ENCODE measurements around the gene SYK.

The SYK gene

GRCh38 chr9:90830977-90831376, 29.4 kb downstream of the SYK start:
- Histone ChIP-seq H3K27ac (ENCODE audit: low read length) (no peak overlapping the region), H3K79me2 (ENCODE audit: insufficient read depth, low read length) (no peaks in the 10 kb centered on the region), H3K36me3 (ENCODE audit: insufficient read depth, low read length) (no peaks in the 10 kb centered on the region), H3K9ac (ENCODE audit: low read depth, low read length) (no peak overlapping the region), H3K4me1 (ENCODE audit: insufficient read depth, low read length) (no peaks in the 10 kb centered on the region), H2AFZ (ENCODE audit: low read depth, low read length) (no peak overlapping the region), H3K4me2 (ENCODE audit: insufficient read depth, low read length) (no peak overlapping the region), H3K9me3 (ENCODE audit: insufficient read depth, low read length, severe bottlenecking) (no peaks in the 10 kb centered on the region), H3K4me3 (ENCODE audit: low read depth in 1 of 2, low read length in 2 of 2) (no peak overlapping the region), H4K20me1 (ENCODE audit: insufficient read depth, low read length) (no peaks in the 10 kb centered on the region), H3K27me3 (ENCODE audit: insufficient read depth, low read length, poor library complexity) (peaks cover 9% of the 10 kb centered on the region)
- no peak for TF ChIP-seq CTCF (IDR thresholded peaks at IDR 0.05; ENCODE audit: borderline replicate concordance, extremely low read depth, low read length, poor library complexity, severe bottlenecking)
- no peak for TF ChIP-seq EZH2 (IDR thresholded peaks at IDR 0.05; ENCODE audit: borderline replicate concordance, low read depth, low read length, severe bottlenecking)
- ATAC-seq (ENCODE audit: insufficient read depth, low read depth) (no peak), DNase-seq (no peak)

GRCh38 chr9:90832261-90832660, 30.6 kb downstream of the SYK start:
- Histone ChIP-seq H2AFZ (ENCODE audit: low read depth, low read length) (no peak overlapping the region), H3K4me2 (ENCODE audit: insufficient read depth, low read length) (no peak overlapping the region), H3K9ac (ENCODE audit: low read depth, low read length) (no peak overlapping the region), H3K36me3 (ENCODE audit: insufficient read depth, low read length) (no peaks in the 10 kb centered on the region), H3K4me1 (ENCODE audit: insufficient read depth, low read length) (no peaks in the 10 kb centered on the region), H3K27me3 (ENCODE audit: insufficient read depth, low read length, poor library complexity) (peaks cover under 1% of the 10 kb centered on the region), H3K4me3 (ENCODE audit: low read depth in 1 of 2, low read length in 2 of 2) (no peak overlapping the region), H4K20me1 (ENCODE audit: insufficient read depth, low read length) (no peaks in the 10 kb centered on the region), H3K27ac (ENCODE audit: low read length) (no peak overlapping the region), H3K9me3 (ENCODE audit: insufficient read depth, low read length, severe bottlenecking) (no peaks in the 10 kb centered on the region), H3K79me2 (ENCODE audit: insufficient read depth, low read length) (no peaks in the 10 kb centered on the region)
- ATAC-seq (ENCODE audit: insufficient read depth, low read depth), result no peak
- DNase-seq, result no peak
- TF ChIP-seq EZH2 (IDR thresholded peaks at IDR 0.05; ENCODE audit: borderline replicate concordance, low read depth, low read length, severe bottlenecking) (no peak), CTCF (IDR thresholded peaks at IDR 0.05; ENCODE audit: borderline replicate concordance, extremely low read depth, low read length, poor library complexity, severe bottlenecking) (no peak)

- no peaks in the 10 kb centered on the region for H3K4me1 ChIP-seq (ENCODE audit: insufficient read depth, low read length)
- H3K79me2 ChIP-seq (ENCODE audit: insufficient read depth, low read length), result no peaks in the 10 kb centered on the region
These were observed 33.4 kb downstream of the SYK start for GRCh38 chr9:90834828-90835595.

More at GRCh38 chr9:90834828-90835595, 33.4 kb downstream of the SYK start:
- no peaks in the 10 kb centered on the region for H3K9me3 ChIP-seq (ENCODE audit: insufficient read depth, low read length, severe bottlenecking)
- no peak overlapping the region for H3K4me2 ChIP-seq (ENCODE audit: insufficient read depth, low read length)
- DNase-seq (no peak), ATAC-seq (ENCODE audit: insufficient read depth, low read depth) (no peak)
- H3K27ac ChIP-seq (ENCODE audit: low read length), result no peak overlapping the region
- H3K4me3 ChIP-seq (ENCODE audit: low read depth in 1 of 2, low read length in 2 of 2), result no peak overlapping the region
- no peak overlapping the region for H2AFZ ChIP-seq (ENCODE audit: low read depth, low read length)
- no peaks in the 10 kb centered on the region for H3K36me3 ChIP-seq (ENCODE audit: insufficient read depth, low read length)
- no peaks in the 10 kb centered on the region for H3K27me3 ChIP-seq (ENCODE audit: insufficient read depth, low read length, poor library complexity)
- no peaks in the 10 kb centered on the region for H4K20me1 ChIP-seq (ENCODE audit: insufficient read depth, low read length)
- TF ChIP-seq EZH2 (IDR thresholded peaks at IDR 0.05; ENCODE audit: borderline replicate concordance, low read depth, low read length, severe bottlenecking), result no peak
- TF ChIP-seq CTCF (IDR thresholded peaks at IDR 0.05; ENCODE audit: borderline replicate concordance, extremely low read depth, low read length, poor library complexity, severe bottlenecking), result no peak
- H3K9ac ChIP-seq (ENCODE audit: low read depth, low read length), result no peak overlapping the region

Data from DND-41 (cell line).